Measurements from ENCODE around the gene ITPK1.

DNA sequence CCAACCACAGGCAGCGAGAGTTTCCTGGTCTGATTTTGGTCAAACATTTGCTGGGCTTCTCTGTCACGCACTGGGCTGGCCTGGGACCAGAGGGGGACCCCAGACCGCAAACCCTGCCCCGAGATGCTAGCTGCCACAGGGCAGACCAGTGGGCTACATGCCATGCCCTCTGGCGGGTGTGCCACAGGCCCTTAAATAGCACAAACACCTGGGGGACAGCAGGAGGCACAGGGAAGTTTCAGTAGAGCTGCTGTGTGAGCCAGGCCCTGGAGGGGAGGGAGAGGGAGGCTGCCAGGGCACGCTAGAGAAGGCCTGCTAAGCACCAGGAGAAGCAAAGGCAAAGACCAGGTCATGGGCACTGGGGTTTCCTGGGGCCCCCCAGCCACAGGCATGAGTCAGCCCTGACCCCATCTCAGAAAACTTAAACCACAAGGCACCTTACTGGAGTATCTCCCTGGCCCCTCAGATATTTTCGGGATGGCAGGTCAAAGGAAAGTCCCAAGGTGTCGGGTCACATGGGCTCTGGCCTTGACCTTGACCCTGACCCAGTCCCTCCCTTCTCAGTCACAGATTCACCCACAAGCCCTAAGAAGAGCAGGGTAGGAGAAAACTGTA lies 29.2 kb downstream of the ITPK1 start:
- TF ChIP-seq, protein P1, sequence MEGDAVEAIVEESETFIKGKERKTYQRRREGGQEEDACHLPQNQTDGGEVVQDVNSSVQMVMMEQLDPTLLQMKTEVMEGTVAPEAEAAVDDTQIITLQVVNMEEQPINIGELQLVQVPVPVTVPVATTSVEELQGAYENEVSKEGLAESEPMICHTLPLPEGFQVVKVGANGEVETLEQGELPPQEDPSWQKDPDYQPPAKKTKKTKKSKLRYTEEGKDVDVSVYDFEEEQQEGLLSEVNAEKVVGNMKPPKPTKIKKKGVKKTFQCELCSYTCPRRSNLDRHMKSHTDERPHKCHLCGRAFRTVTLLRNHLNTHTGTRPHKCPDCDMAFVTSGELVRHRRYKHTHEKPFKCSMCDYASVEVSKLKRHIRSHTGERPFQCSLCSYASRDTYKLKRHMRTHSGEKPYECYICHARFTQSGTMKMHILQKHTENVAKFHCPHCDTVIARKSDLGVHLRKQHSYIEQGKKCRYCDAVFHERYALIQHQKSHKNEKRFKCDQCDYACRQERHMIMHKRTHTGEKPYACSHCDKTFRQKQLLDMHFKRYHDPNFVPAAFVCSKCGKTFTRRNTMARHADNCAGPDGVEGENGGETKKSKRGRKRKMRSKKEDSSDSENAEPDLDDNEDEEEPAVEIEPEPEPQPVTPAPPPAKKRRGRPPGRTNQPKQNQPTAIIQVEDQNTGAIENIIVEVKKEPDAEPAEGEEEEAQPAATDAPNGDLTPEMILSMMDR (IDR thresholded peaks at IDR 0.05): no peak
- TF ChIP-seq POLR2A (IDR thresholded peaks at IDR 0.05): no peak
